OCI-LY7 (cell line): ENCODE measurements around the gene GSK3A. TPM values are rescaled to one million over a fixed set of nuclear protein-coding genes. Genes with fewer than 3 reads are reported as not detected.
A peak's percentile ranks its signal among the peaks of the same experiment; 100 is the strongest.
"Not testable (repeated sequence)": the region's sequence is repeated elsewhere in the genome, so short reads cannot be mapped to it uniquely, and the experiment has no call there.

Experiments used
- BruUV-seq: library from RNA; stranded (reverse); fragments of 400-500 nt; replicated peaks from 2 replicates; lab custom pipeline; 2021; lab: Mats Ljungman, UMichigan
- CTCF ChIA-PET: fragments of 300-600 bp; sonication (Branson Sonifier 250); formaldehyde crosslinking; loops from one replicate; lab custom pipeline; 2022; ENCODE audit warnings: antibody characterized with exemption; ENCODE audit not compliant: unreplicated experiment; lab: Charles Lee
- POLR2A ChIA-PET: fragments of 300-600 bp; sonication (Branson Sonifier 250); formaldehyde crosslinking; loops from one replicate; lab custom pipeline; 2022; ENCODE audit warnings: antibody characterized with exemption; lab: Charles Lee
- DNase-seq: peaks from one replicate; pipeline ENCODE4 v3.0.0-alpha.2; 2015; ENCODE audit warnings: low spot score
- H2AFZ ChIP-seq: fragments of 200-600 bp; sonication (generic), shearing (Covaris generic); 2 replicates; pipeline ENCODE4 v1.6.1; 2014; ENCODE audit warnings: mild to moderate bottlenecking, antibody characterized with exemption, low read length, moderate library complexity
- H3K27ac ChIP-seq: fragments of 200-600 bp; sonication (generic); 2 replicates; pipeline ENCODE4 v1.5.1; 2014; ENCODE audit warnings: mixed run types, low read depth, mild to moderate bottlenecking, moderate library complexity, low read length, inconsistent platforms; ENCODE audit not compliant: poor library complexity, severe bottlenecking
- H3K36me3 ChIP-seq: fragments of 200-600 bp; sonication (generic); 2 replicates; pipeline ENCODE4 v1.6.1; 2014; ENCODE audit warnings: mild to moderate bottlenecking, antibody characterized with exemption, low read length, moderate library complexity, mixed read lengths; ENCODE audit not compliant: insufficient read depth
- H3K4me1 ChIP-seq: fragments of 200-600 bp; sonication (generic); 2 replicates; pipeline ENCODE4 v1.5.1; 2014; ENCODE audit warnings: mild to moderate bottlenecking, low read length; ENCODE audit not compliant: insufficient read depth, poor library complexity, severe bottlenecking
- H3K4me2 ChIP-seq: fragments of 200-600 bp; sonication (generic); 2 replicates; pipeline ENCODE4 v1.6.1; 2014; ENCODE audit warnings: mild to moderate bottlenecking, low read length
- H3K4me3 ChIP-seq: fragments of 200-600 bp; sonication (generic); 2 replicates; pipeline ENCODE4 v1.5.1; 2014; ENCODE audit warnings: mild to moderate bottlenecking, low read depth, low read length; ENCODE audit not compliant: poor library complexity, severe bottlenecking
- H3K79me2 ChIP-seq: fragments of 200-600 bp; sonication (generic); 2 replicates; pipeline ENCODE4 v1.6.1; 2016; ENCODE audit warnings: low read depth, mild to moderate bottlenecking, low read length, moderate library complexity, mixed read lengths; ENCODE audit not compliant: insufficient read depth
- H3K9me2 ChIP-seq: fragments of 200-600 bp; sonication (generic); 2 replicates; pipeline ENCODE4 v1.6.1; 2016; ENCODE audit warnings: mild to moderate bottlenecking, low read length, mixed read lengths; ENCODE audit not compliant: insufficient read depth
- H3K9me3 ChIP-seq: fragments of 200-600 bp; sonication (generic); 2 replicates; pipeline ENCODE4 v1.6.1; 2014; ENCODE audit warnings: mild to moderate bottlenecking, mixed run types, low read length, mixed read lengths
- H4K20me1 ChIP-seq: fragments of 200-600 bp; sonication (generic); 2 replicates; pipeline ENCODE4 v1.6.1; 2014; ENCODE audit warnings: mild to moderate bottlenecking, antibody characterized with exemption, low read length, moderate library complexity, mixed read lengths; ENCODE audit not compliant: insufficient read depth
- EZH2phosphoT487 ChIP-seq: fragments of 200-600 bp; sonication (generic); IDR thresholded peaks from 2 replicates; pipeline ENCODE4 v1.6.1; 2018; ENCODE audit warnings: low read depth, borderline replicate concordance, mild to moderate bottlenecking, mixed run types, antibody characterized with exemption, low read length, moderate library complexity, mixed read lengths
- intact Hi-C: fragments of 100-400 bp; cut with micrococcal nuclease; formaldehyde crosslinking; loops from one replicate; pipeline ENCODE4 v1.10.0; 2022; ENCODE audit not compliant: unreplicated experiment
- total RNA-seq, 2 experiments: library from RNA; depleted of rRNA in 1 of 2; stranded (reverse); fragments of >200 nt in 1 of 2; shearing (Covaris generic) in 1 of 2; gene quantifications; 2 replicates each; pipeline ENCODE4 v1.2.3, GENCODE V29; 2014 to 2022
- TF ChIP-seq, protein P1 (sequence below): fragments of 200-600 bp; sonication (generic); conservative IDR thresholded peaks from 2 replicates; pipeline ENCODE4 v1.5.1; 2014; ENCODE audit warnings: mild to moderate bottlenecking, antibody characterized with exemption, low read length, moderate library complexity, mixed read lengths

The GSK3A gene
- total RNA-seq, 2 experiments from 2014 or later = 20.9 to 29.2 TPM

DNA sequence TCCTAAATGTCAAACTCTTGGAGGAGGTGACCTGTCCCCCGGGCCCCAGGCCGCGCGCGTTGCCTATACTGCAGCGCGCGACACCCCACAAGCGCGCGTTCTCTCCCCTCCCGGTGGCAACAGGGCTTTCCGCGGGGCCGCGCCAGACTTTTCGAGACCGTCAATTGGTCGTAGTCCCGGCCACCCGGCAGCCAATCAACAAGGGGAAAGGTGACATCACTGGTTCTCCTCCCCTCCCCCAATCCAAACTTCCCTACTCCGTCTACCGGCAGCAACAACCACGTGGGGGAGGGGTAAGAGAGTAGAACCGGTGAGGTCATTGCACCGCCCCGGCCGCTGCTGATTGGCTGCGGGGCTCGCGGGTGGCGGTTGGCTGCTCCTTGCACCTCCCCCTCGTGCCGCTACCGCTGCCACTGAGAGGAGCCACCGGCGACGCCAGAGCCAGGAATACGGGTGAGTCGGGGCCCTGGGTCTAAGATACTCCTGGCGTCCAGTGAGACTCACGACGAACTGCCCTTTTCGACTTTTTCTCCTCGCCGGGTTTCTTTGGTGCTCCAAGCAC lies 25.8 kb upstream of the GSK3A start:
- H3K79me2 ChIP-seq = peaks cover 9% of the 10 kb centered on the region; the same call in 1 of the 2 replicates
- H3K27ac ChIP-seq = peak overlapping the region; percentile 75
- POLR2A ChIA-PET = no interaction called here
- no peaks in the 10 kb centered on the region for H4K20me1 ChIP-seq
- TF ChIP-seq, protein P1, sequence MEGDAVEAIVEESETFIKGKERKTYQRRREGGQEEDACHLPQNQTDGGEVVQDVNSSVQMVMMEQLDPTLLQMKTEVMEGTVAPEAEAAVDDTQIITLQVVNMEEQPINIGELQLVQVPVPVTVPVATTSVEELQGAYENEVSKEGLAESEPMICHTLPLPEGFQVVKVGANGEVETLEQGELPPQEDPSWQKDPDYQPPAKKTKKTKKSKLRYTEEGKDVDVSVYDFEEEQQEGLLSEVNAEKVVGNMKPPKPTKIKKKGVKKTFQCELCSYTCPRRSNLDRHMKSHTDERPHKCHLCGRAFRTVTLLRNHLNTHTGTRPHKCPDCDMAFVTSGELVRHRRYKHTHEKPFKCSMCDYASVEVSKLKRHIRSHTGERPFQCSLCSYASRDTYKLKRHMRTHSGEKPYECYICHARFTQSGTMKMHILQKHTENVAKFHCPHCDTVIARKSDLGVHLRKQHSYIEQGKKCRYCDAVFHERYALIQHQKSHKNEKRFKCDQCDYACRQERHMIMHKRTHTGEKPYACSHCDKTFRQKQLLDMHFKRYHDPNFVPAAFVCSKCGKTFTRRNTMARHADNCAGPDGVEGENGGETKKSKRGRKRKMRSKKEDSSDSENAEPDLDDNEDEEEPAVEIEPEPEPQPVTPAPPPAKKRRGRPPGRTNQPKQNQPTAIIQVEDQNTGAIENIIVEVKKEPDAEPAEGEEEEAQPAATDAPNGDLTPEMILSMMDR = no peak
- no peak for TF ChIP-seq EZH2phosphoT487
- DNase-seq = peak; percentile 100
- peak overlapping the region; percentile 73 for H3K4me3 ChIP-seq
- no peaks in the 10 kb centered on the region for H3K9me3 ChIP-seq
- intact Hi-C loops = no loop called here
- peak overlapping the region; percentile 87 for H2AFZ ChIP-seq
- BruUV-seq = no TSS peak
- H3K4me2 ChIP-seq = peak overlapping the region; percentile 91
- CTCF ChIA-PET = no interaction called here
- H3K36me3 ChIP-seq = no peaks in the 10 kb centered on the region
- H3K9me2 ChIP-seq = no peaks in the 10 kb centered on the region
- peaks cover 32% of the 10 kb centered on the region for H3K4me1 ChIP-seq

DNA sequence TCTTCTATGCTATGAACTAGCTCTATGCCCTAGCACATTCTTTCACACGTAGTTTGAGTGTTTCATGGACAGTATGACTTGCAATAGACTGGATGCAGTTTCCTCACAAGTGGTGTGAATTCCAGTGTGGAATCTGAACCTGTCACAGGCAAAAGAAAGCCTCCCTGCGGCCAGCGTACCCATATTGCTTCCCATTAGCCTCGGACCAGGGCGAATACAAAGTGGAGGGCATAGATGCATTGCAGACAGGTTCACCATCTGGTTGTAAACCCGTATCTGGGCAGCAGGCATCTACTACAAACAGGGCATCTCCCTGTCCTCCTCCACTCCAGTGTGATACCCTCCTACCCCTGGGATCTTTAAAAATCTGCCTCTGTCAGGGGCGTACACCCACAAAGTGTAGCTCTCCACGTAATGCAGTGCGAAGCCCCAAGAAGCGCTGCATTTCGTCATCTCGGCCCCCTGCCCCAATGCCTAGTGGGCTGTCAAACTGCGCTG lies 25.3 kb upstream of the GSK3A start:
- H2AFZ ChIP-seq = peak overlapping the region; percentile 84
- peak overlapping the region; percentile 73 for H3K4me3 ChIP-seq
- peak overlapping the region; percentile 91 for H3K4me2 ChIP-seq
- H3K4me1 ChIP-seq = peaks cover 32% of the 10 kb centered on the region
- POLR2A ChIA-PET = no interaction called here
- TF ChIP-seq EZH2phosphoT487 = no peak
- TF ChIP-seq, protein P1 = no peak
- no peaks in the 10 kb centered on the region for H4K20me1 ChIP-seq
- intact Hi-C loops = no loop called here
- H3K36me3 ChIP-seq = no peaks in the 10 kb centered on the region
- no peaks in the 10 kb centered on the region for H3K9me3 ChIP-seq
- no peaks in the 10 kb centered on the region for H3K9me2 ChIP-seq
- no TSS peak for BruUV-seq
- CTCF ChIA-PET = no interaction called here
- no peak for DNase-seq
- H3K79me2 ChIP-seq = peaks cover 9% of the 10 kb centered on the region; the same call in 1 of the 2 replicates
- H3K27ac ChIP-seq = peak overlapping the region; percentile 36

DNA sequence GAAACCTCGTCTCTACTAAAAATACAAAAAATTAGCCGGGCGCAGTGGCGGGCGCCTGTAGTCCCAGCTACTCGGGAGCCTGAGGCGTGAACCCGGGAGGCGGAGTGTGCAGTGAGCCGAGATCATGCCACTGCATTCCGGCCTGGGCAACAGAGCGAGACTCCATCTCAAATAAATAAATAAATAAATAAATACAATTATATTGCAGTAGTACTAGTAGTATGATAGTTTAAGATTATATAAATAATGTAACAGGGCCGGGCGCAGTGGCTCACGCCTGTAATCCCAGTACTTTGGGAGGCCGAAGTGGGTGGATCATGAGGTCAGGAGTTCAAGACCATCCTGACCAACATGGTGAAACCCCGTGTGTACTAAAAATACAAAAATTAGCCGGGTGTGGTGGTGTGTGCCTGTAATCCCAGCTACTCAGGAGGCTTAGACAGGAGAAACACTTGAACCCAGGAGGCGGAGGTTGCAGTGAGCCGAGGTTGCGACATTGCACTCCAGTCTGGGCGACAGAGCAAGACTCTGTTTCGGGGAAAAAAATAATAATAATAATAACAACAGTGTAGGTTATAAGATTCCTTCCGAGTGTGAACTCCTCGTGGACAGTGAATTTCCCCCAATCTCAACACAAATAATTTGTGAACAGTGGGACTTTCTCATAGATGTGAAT lies 24.7 kb upstream of the GSK3A start:
- H3K79me2 ChIP-seq, H3K9me2 ChIP-seq, BruUV-seq, DNase-seq, intact Hi-C loops, H3K27ac ChIP-seq, H3K36me3 ChIP-seq, CTCF ChIA-PET, H4K20me1 ChIP-seq, POLR2A ChIA-PET, H2AFZ ChIP-seq, H3K9me3 ChIP-seq: not testable (repeated sequence)
- Histone ChIP-seq H3K4me2 (peak overlapping the region; percentile 91), H3K4me1 (peaks cover 32% of the 10 kb centered on the region), H3K4me3 (peak overlapping the region; percentile 73)

DNA sequence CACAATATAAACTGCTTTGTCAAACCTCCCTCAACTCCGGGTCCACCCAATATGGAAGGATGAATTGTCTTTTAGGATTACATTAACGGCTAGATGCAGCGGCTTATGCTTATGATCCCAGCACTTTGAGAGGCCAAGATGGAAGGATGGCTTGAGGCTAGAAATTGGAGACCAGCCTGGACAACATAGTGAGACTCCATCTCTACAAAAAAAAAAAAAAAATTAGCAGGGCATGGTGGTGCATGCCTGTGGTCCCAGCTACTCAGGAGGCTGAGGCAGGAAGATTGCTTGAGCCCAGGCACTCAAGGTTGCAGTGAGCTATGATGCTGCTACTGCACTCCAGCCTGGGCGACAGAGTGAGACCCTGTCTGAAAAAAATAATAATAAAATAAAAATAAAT lies 23.7 kb upstream of the GSK3A start:
- intact Hi-C loops = not testable (repeated sequence)

More for the DNA sequence above, 23.7 kb upstream of the GSK3A start:
- DNase-seq, H3K27ac ChIP-seq, POLR2A ChIA-PET, H4K20me1 ChIP-seq, H3K4me2 ChIP-seq, BruUV-seq, H3K79me2 ChIP-seq, H2AFZ ChIP-seq, H3K4me3 ChIP-seq, H3K9me2 ChIP-seq, CTCF ChIA-PET, H3K36me3 ChIP-seq, H3K9me3 ChIP-seq: not testable (repeated sequence)
- peaks cover 25% of the 10 kb centered on the region for H3K4me1 ChIP-seq
